Urothelium cell line (cell line): ENCODE measurements around the gene ETFA.
"Not testable (repeated sequence)": the region's sequence is repeated elsewhere in the genome, so short reads cannot be mapped to it uniquely, and the experiment has no call there.

ENCODE experiments used
- DNase-seq: peaks from one replicate; pipeline ENCODE4 v3.0.0; 2011; ENCODE audit warnings: low spot score, mixed read lengths
- FAIRE-seq: peaks from 2 replicates; lab custom pipeline; 2011; peaks lifted over from hg19 to GRCh38; lab: Jason Lieb, UNC

Gene ETFA

GRCh38 chr15:76327191-76328105 is 16.2 kb upstream of the ETFA start:
- peak; percentile 78 for DNase-seq
- no peak for FAIRE-seq

GRCh38 chr15:76325704-76326103 is 14.4 kb upstream of the ETFA start:
- FAIRE-seq (no peak), DNase-seq (no peak)

GRCh38 chr15:76324066-76324465 is 12.8 kb upstream of the ETFA start:
- no peak for DNase-seq
- no peak for FAIRE-seq

- FAIRE-seq, result no peak
- DNase-seq, result no peak
Observed at GRCh38 chr15:76321602-76322001, 10.3 kb upstream of the ETFA start.

GRCh38 chr15:76321171-76321570 is 9.9 kb upstream of the ETFA start:
- FAIRE-seq, result no peak
- DNase-seq, result no peak

GRCh38 chr15:76320012-76320411 is 8.7 kb upstream of the ETFA start:
- no peak for DNase-seq
- no peak for FAIRE-seq

GRCh38 chr15:76313731-76314130 is 2.5 kb upstream of the ETFA start:
- FAIRE-seq, result no peak
- no peak for DNase-seq

GRCh38 chr15:76313175-76313567 is 1.9 kb upstream of the ETFA start:
- DNase-seq, FAIRE-seq: not testable (repeated sequence)

GRCh38 chr15:76312540-76313174 is 1.4 kb upstream of the ETFA start:
- FAIRE-seq (no peak), DNase-seq (peak; percentile 24)

- DNase-seq (no peak), FAIRE-seq (no peak)
Observed at GRCh38 chr15:76310475-76311099, 682 bp downstream of the ETFA start.

GRCh38 chr15:76309601-76310330 is 1.5 kb downstream of the ETFA start:
- FAIRE-seq, result no peak
- no peak for DNase-seq

- DNase-seq (no peak), FAIRE-seq (no peak)
Observed at GRCh38 chr15:76303909-76304308, 7.4 kb downstream of the ETFA start.

- DNase-seq (no peak), FAIRE-seq (no peak)
Observed at GRCh38 chr15:76299786-76300185, 11.5 kb downstream of the ETFA start.

GRCh38 chr15:76298986-76299385 is 12.3 kb downstream of the ETFA start:
- no peak for DNase-seq
- FAIRE-seq, result no peak

- not testable (repeated sequence) for FAIRE-seq, DNase-seq
Observed at GRCh38 chr15:76297951-76298350, 13.3 kb downstream of the ETFA start.

- DNase-seq (no peak), FAIRE-seq (no peak)
Observed at GRCh38 chr15:76296849-76297248, 14.4 kb downstream of the ETFA start.

GRCh38 chr15:76294463-76294862 is 16.8 kb downstream of the ETFA start:
- FAIRE-seq, DNase-seq: not testable (repeated sequence)

GRCh38 chr15:76293361-76293760 is 17.9 kb downstream of the ETFA start:
- DNase-seq, result no peak
- no peak for FAIRE-seq

- DNase-seq, result no peak
- no peak for FAIRE-seq
Observed at GRCh38 chr15:76289582-76289981, 21.7 kb downstream of the ETFA start.

GRCh38 chr15:76286271-76286879 is 24.9 kb downstream of the ETFA start:
- FAIRE-seq (no peak), DNase-seq (no peak)
